Stomach (tissue), 9 donors: Measurements from ENCODE around the gene ANO1. TPM values are rescaled to one million over a fixed set of nuclear protein-coding genes. Genes with fewer than 3 reads are reported as not detected.

Source experiments
- DNase-seq, 2 donors: peaks; one replicate each; pipeline versions ENCODE4 v3.0.0 to v3.0.0-alpha.2; 2013 to 2019
- H3K27ac ChIP-seq, 5 donors: fragments of 200-600 bp in 4 of 5; sonication (generic) in 4 of 5; one replicate each; pipeline ENCODE4 v1.5.1; 2013 to 2019; ENCODE audit warnings: mild to moderate bottlenecking in 1 of 5, moderate library complexity in 1 of 5
- H3K27me3 ChIP-seq, 3 donors: fragments of 200-600 bp; sonication (generic); one replicate each; pipeline ENCODE4 v1.5.1; 2017 to 2019; ENCODE audit warnings: mixed run types in 1 of 3
- H3K36me3 ChIP-seq, 4 donors: fragments of 200-600 bp; sonication (generic); 1 replicate in 3 of 4; 2 replicates in 1 of 4; pipeline ENCODE4 v1.5.1; 2016 to 2019
- H3K4me1 ChIP-seq, 4 donors: fragments of 200-600 bp; sonication (generic); one replicate each; pipeline ENCODE4 v1.5.1; 2016 to 2019
- H3K4me3 ChIP-seq, 4 donors: fragments of 200-600 bp; sonication (generic) in 3 of 4; one replicate each; pipeline ENCODE4 v1.5.1; 2016 to 2019; ENCODE audit warnings: mild to moderate bottlenecking in 1 of 4
- H3K9me3 ChIP-seq, 4 donors: fragments of 200-600 bp; sonication (generic); one replicate each; pipeline ENCODE4 v1.5.1; 2016 to 2019
- EP300 ChIP-seq: sonication (generic); formaldehyde crosslinking; IDR thresholded peaks from one replicate; pipeline ENCODE4 v1.6.1; 2017; ENCODE audit warnings: antibody characterized with exemption
- POLR2A ChIP-seq, 4 donors: fragments of 450-650 bp; IDR thresholded peaks; one replicate each; pipeline ENCODE4 v1.6.1; 2016; ENCODE audit warnings: antibody characterized with exemption in 4 of 4, control low read depth in 2 of 4, mild to moderate bottlenecking in 1 of 4, moderate library complexity in 1 of 4
- POLR2AphosphoS5 ChIP-seq, 3 donors: sonication (generic); formaldehyde crosslinking; IDR thresholded peaks; one replicate each; pipeline ENCODE4 v1.6.1; 2016; ENCODE audit warnings: antibody characterized with exemption in 3 of 3
- WGBS, 5 donors: extraction: QIAGEN DNeasy Blood & Tissue Kit in 3 of 5; methylation state at CpG; one replicate each; pipeline versions ENCODE4 v1.1.5 to v1.1.7; 2013 to 2018; 5-methylcytosine and 5-hydroxymethylcytosine counted together
- intact Hi-C: fragments of 100-400 bp; cut with DNase I; formaldehyde crosslinking; loops from one replicate; pipeline ENCODE4 v1.15.1; 2023; ENCODE audit warnings: low total_unique reads
- polyA plus RNA-seq, 3 donors: library from polyadenylated mRNA; stranded (reverse); fragments of 200-250 nt; gene quantifications; one replicate each; pipeline ENCODE4 v1.2.3, GENCODE V29; 2013
- total RNA-seq, 5 donors: library from RNA; depleted of rRNA; stranded (reverse); fragments of >200 nt; gene quantifications; one replicate each; pipeline versions ENCODE4 v1.1.0 to v1.2.3, GENCODE V29; 2014 to 2016
- TF ChIP-seq, protein P1 (sequence below), 7 experiments: fragments of 450-650 bp in 4 of 7; fragments of 200-600 bp in 3 of 7; sonication (generic) in 3 of 7; IDR thresholded peaks; one replicate each; pipeline ENCODE4 v1.5.1; 2016 to 2019; ENCODE audit warnings: antibody characterized with exemption in 7 of 7, control low read depth in 2 of 7, mild to moderate bottlenecking in 1 of 7
- donor health status: healthy with polysubstance abuse.
- donor health status: Bipolar disorder and iron deficiency.
- donor health status: healthy.

The ANO1 gene
- total and polyA plus RNA-seq, 8 donors = 1.8 to 69.6 (median 12.9) TPM

DNA sequence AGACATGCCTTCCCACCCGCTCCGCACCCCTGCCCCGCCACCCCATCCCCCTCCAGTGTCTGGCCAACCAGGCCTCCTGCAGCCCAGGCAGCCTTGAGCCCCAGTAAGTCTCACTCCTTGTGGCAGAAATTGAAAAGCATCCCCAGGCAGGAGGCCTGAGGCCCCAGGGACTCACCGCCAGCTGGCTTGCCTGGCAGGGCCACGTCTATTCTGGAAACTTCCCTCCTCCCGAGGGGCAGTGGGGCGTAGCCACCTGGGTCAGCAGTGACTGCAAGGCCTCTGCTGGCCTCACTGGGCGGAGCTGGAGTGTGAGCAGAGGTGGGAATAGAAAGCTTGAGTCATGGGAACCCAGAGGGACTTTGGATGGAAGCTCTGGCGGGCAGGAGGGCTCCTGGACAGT, 26.3 kb downstream of the ANO1 start:
- Histone ChIP-seq H3K4me1 (peaks cover 0 to 11% (median 5%) of the 10 kb centered on the region in 4 donors), H3K36me3 (peaks cover 0 to 4% (median 0%) of the 10 kb centered on the region in 4 donors), H3K27me3 (no peaks in the 10 kb centered on the region), H3K4me3 (no peak overlapping the region), H3K9me3 (no peaks in the 10 kb centered on the region), H3K27ac (no peak overlapping the region)
- 63 to 75% (median 72%) methylated on average over 8 to 9 of the region's 9 CpGs for WGBS, 5 donors
- intact Hi-C loops = no loop called here
- no peak for TF ChIP-seq EP300
- TF ChIP-seq, protein P1, sequence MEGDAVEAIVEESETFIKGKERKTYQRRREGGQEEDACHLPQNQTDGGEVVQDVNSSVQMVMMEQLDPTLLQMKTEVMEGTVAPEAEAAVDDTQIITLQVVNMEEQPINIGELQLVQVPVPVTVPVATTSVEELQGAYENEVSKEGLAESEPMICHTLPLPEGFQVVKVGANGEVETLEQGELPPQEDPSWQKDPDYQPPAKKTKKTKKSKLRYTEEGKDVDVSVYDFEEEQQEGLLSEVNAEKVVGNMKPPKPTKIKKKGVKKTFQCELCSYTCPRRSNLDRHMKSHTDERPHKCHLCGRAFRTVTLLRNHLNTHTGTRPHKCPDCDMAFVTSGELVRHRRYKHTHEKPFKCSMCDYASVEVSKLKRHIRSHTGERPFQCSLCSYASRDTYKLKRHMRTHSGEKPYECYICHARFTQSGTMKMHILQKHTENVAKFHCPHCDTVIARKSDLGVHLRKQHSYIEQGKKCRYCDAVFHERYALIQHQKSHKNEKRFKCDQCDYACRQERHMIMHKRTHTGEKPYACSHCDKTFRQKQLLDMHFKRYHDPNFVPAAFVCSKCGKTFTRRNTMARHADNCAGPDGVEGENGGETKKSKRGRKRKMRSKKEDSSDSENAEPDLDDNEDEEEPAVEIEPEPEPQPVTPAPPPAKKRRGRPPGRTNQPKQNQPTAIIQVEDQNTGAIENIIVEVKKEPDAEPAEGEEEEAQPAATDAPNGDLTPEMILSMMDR (IDR thresholded peaks at IDR 0.05) = no peak
- no peak for TF ChIP-seq POLR2A (IDR thresholded peaks at IDR 0.05)
- no peak for TF ChIP-seq POLR2AphosphoS5 (IDR thresholded peaks at IDR 0.05)
- DNase-seq = no peak

DNA sequence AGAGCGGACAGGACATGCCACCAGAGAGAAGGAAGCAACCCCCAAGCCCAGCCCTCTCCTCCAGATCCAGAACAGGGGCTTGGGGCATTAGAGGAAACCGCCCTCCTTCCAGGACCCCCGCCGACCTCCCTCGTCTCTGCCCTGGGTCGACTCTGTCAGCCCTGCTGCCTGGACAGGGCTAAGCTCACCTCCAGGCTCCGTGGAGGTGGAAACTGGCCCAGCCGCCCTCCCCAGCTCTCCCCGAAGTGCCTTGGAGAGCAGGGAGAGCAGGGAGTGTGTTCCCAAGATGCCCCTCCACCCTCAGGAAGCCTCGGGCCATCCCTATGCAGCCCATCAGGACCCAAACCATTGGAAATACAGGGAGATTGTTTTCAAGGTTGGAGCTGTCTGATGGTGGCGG, 26.8 kb downstream of the ANO1 start:
- H3K27ac ChIP-seq = no peak overlapping the region
- WGBS, 5 donors = 75 to 97% (median 80%) methylated on average over 3 to 11 of the region's 11 CpGs
- H3K4me1 ChIP-seq = peaks cover 0 to 11% (median 5%) of the 10 kb centered on the region in 4 donors
- peaks cover 0 to 4% (median 0%) of the 10 kb centered on the region in 4 donors for H3K36me3 ChIP-seq
- no peak overlapping the region for H3K4me3 ChIP-seq
- DNase-seq = no peak
- intact Hi-C loops = no loop called here
- TF ChIP-seq POLR2AphosphoS5 (IDR thresholded peaks at IDR 0.05) (no peak), EP300 (no peak), POLR2A (IDR thresholded peaks at IDR 0.05) (no peak)
- TF ChIP-seq, protein P1 (IDR thresholded peaks at IDR 0.05) = no peak
- no peaks in the 10 kb centered on the region for H3K27me3 ChIP-seq
- no peaks in the 10 kb centered on the region for H3K9me3 ChIP-seq

DNA sequence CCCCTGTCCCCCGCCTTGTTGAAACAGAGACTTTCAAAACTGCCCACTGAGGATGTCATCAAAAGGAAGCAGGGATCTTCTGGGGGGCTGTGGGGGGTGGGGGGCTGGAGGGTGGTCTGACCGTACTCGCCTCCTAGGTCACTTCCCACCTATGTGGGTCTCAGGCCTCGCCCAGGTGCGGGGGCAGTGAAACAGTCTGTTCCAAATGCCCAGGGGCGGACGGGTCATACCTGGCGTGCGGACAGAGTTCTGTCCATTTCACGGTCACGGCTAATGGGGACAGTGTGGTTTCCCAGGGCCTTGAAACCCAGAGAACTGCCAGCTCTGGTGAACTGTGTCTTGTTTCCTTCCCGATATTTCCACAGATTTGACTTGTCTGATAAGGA, 27.2 kb downstream of the ANO1 start:
- Histone ChIP-seq H3K27ac (no peak overlapping the region), H3K9me3 (no peaks in the 10 kb centered on the region), H3K4me1 (peaks cover 0 to 11% (median 5%) of the 10 kb centered on the region in 4 donors), H3K27me3 (no peaks in the 10 kb centered on the region), H3K36me3 (peaks cover 0 to 4% (median 0%) of the 10 kb centered on the region in 4 donors), H3K4me3 (no peak overlapping the region)
- intact Hi-C loops = no loop called here
- TF ChIP-seq POLR2A (IDR thresholded peaks at IDR 0.05) = no peak
- no peak for TF ChIP-seq EP300
- TF ChIP-seq, protein P1 (IDR thresholded peaks at IDR 0.05) = no peak
- no peak for TF ChIP-seq POLR2AphosphoS5 (IDR thresholded peaks at IDR 0.05)
- no peak for DNase-seq
- WGBS, 5 donors = 88 to 97% (median 92%) methylated on average over 5 to 12 of the region's 12 CpGs

DNA sequence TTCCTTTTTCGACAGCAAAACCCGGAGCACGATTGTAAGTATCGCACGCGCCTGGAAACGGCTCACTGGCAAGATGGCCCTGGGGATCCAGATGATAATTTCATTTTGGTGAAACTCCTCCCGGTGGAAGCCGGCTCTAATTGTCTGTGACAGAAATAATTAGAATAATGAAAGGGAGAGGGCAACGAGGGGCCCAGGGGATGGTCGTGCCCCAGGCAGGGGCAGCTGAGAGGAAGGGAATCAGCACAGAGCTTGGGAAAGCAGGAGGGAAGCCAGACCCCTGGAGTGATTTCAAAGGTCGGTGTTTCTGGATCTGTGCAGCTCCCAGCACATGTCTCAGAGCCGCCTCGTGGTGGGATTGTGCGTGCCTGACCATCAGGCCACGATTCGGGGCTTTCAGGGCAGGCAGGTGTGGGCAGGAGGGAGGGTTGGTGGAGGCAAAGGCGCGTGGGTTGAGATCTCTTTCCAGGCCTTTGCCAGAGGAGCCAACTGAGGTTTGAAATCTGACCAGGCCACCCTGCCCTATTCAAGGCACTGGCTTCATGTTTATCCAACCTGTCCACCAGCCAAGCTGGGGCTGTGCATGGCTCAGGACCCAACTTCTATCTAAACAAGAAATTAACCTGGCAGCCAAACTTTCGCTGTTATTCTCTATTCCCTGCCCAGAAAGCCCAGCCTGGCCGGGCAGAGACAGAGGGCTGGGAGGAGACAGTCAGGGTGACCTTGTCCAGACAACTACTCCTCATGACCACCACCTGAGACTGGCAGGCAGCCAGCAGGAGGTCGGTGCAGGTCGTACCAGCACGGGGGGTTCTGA, 27.8 kb downstream of the ANO1 start:
- Histone ChIP-seq H3K36me3 (peaks cover 0 to under 1% (median 0%) of the 10 kb centered on the region in 4 donors), H3K4me3 (no peak overlapping the region), H3K27ac (peak overlapping the region in 2 of 5 donors; percentile 9 to 42), H3K27me3 (no peaks in the 10 kb centered on the region), H3K9me3 (no peaks in the 10 kb centered on the region), H3K4me1 (peaks cover 0 to 11% (median 5%) of the 10 kb centered on the region in 4 donors)
- intact Hi-C loops = no loop called here
- no peak for TF ChIP-seq POLR2A (IDR thresholded peaks at IDR 0.05)
- TF ChIP-seq, protein P1 (IDR thresholded peaks at IDR 0.05) = no peak
- no peak for TF ChIP-seq EP300
- TF ChIP-seq POLR2AphosphoS5 (IDR thresholded peaks at IDR 0.05) = no peak
- DNase-seq = peak; percentile 51 to 78
- 57 to 67% (median 63%) methylated on average over 24 of the region's 24 CpGs for WGBS, 5 donors
